Osteoblast (primary cell): ENCODE measurements around the gene XBP1. TPM values are rescaled to one million over a fixed set of nuclear protein-coding genes. Genes with fewer than 3 reads are reported as not detected.

Experiments used
- DNase-seq: peaks from one replicate; pipeline ENCODE4 v3.0.0; 2011; ENCODE audit warnings: low spot score, mixed read lengths; ENCODE audit not compliant: insufficient read length; ENCODE audit errors: missing footprints
- H2AFZ ChIP-seq: 2 replicates; pipeline ENCODE4 v1.6.0; 2011; ENCODE audit warnings: mild to moderate bottlenecking, low read length
- H3K27ac ChIP-seq: 2 replicates; pipeline ENCODE4 v1.5.1; 2011; ENCODE audit warnings: mild to moderate bottlenecking, low read depth, low read length, moderate library complexity
- H3K27me3 ChIP-seq: 2 replicates; pipeline ENCODE4 v1.6.0; 2012; ENCODE audit warnings: mild to moderate bottlenecking, control low read depth, inconsistent platforms, low read length, moderate library complexity; ENCODE audit not compliant: insufficient read depth
- H3K36me3 ChIP-seq: 2 replicates; pipeline ENCODE4 v1.5.1; 2011; ENCODE audit warnings: mild to moderate bottlenecking, low read length, control low read depth, moderate library complexity; ENCODE audit not compliant: insufficient read depth
- H3K4me1 ChIP-seq: 2 replicates; pipeline ENCODE4 v1.5.1; 2011; ENCODE audit warnings: mild to moderate bottlenecking, low read length, control low read depth, moderate library complexity; ENCODE audit not compliant: insufficient read depth
- H3K4me2 ChIP-seq: 2 replicates; pipeline ENCODE4 v1.6.0; 2011; ENCODE audit warnings: mild to moderate bottlenecking, low read length; ENCODE audit not compliant: insufficient read depth
- H3K4me3 ChIP-seq: fragments of 200-600 bp; sonication (generic); 3 replicates; pipeline ENCODE4 v1.5.1; 2012; ENCODE audit warnings: mild to moderate bottlenecking, low read length, inconsistent platforms; ENCODE audit not compliant: insufficient read depth
- H3K79me2 ChIP-seq: 2 replicates; pipeline ENCODE4 v1.6.0; 2012; ENCODE audit warnings: mild to moderate bottlenecking, low read length, control low read depth, inconsistent platforms; ENCODE audit not compliant: insufficient read depth
- H3K9me3 ChIP-seq: 2 replicates; pipeline ENCODE4 v1.5.1; 2011; ENCODE audit warnings: low read depth, low read length, control low read depth
- H4K20me1 ChIP-seq: 2 replicates; pipeline ENCODE4 v1.6.0; 2012; ENCODE audit warnings: mild to moderate bottlenecking, low read length, control low read depth; ENCODE audit not compliant: insufficient read depth
- total RNA-seq: library from RNA; depleted of rRNA; stranded (reverse); fragments of >200 nt; gene quantifications from 2 replicates; pipeline ENCODE4 v1.2.3, GENCODE V29; 2012
- TF ChIP-seq, protein P1 (sequence below): IDR thresholded peaks from 2 replicates; pipeline ENCODE4 v1.5.1; 2011; ENCODE audit warnings: mild to moderate bottlenecking, low read depth, low read length, moderate library complexity; ENCODE audit errors: extremely low read depth

The XBP1 gene
- total RNA-seq, 1 donor, result 219 TPM

DNA sequence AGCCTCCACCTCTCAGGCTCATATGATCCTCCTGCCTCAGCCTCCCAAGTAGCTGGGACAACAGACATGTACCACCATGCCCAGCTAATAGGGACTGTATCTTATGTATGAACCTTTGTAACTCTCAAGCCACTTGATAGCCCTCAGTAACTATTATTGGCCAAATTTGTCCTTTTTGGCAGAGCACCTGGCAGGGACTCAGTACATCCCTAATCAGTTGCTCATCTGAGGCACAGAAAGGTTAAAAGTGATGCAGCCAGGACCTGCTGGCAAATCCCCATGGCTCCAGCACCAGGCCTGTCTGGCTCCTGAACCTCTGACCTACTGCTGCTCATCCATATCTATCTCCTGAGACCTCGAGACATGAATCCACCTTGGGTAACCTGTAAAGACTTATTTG lies 21.1 kb upstream of the XBP1 start:
- peaks cover 4% of the 10 kb centered on the region for H4K20me1 ChIP-seq
- H3K27me3 ChIP-seq, result no peaks in the 10 kb centered on the region
- no peak overlapping the region for H2AFZ ChIP-seq
- H3K27ac ChIP-seq, result no peak overlapping the region
- no peaks in the 10 kb centered on the region for H3K4me1 ChIP-seq
- no peak overlapping the region for H3K4me3 ChIP-seq
- TF ChIP-seq, protein P1, sequence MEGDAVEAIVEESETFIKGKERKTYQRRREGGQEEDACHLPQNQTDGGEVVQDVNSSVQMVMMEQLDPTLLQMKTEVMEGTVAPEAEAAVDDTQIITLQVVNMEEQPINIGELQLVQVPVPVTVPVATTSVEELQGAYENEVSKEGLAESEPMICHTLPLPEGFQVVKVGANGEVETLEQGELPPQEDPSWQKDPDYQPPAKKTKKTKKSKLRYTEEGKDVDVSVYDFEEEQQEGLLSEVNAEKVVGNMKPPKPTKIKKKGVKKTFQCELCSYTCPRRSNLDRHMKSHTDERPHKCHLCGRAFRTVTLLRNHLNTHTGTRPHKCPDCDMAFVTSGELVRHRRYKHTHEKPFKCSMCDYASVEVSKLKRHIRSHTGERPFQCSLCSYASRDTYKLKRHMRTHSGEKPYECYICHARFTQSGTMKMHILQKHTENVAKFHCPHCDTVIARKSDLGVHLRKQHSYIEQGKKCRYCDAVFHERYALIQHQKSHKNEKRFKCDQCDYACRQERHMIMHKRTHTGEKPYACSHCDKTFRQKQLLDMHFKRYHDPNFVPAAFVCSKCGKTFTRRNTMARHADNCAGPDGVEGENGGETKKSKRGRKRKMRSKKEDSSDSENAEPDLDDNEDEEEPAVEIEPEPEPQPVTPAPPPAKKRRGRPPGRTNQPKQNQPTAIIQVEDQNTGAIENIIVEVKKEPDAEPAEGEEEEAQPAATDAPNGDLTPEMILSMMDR, result no peak
- H3K9me3 ChIP-seq, result no peaks in the 10 kb centered on the region
- no peak for DNase-seq
- no peaks in the 10 kb centered on the region for H3K79me2 ChIP-seq
- no peaks in the 10 kb centered on the region for H3K36me3 ChIP-seq
- no peak overlapping the region for H3K4me2 ChIP-seq

DNA sequence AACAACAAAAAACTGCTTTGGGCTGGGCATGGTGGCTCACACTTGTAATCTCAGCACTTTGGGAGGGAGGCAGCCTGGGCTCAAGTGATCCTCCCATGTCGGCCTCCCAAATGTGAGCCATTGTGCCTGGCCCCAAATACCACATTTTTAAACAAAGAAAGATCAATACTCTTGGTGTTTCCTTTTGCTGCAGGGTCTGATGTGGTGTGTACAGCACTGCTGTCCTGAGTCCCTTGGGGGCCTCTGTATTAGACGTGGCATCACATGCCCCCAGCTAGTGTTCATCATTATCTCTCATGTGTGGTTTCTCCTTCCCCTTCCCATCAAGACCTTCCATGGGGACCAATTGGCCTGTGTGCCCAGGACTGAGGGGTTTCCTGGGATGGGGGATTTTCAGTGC lies 20.5 kb upstream of the XBP1 start:
- no peak overlapping the region for H3K27ac ChIP-seq
- no peaks in the 10 kb centered on the region for H3K79me2 ChIP-seq
- peaks cover 4% of the 10 kb centered on the region for H4K20me1 ChIP-seq
- no peaks in the 10 kb centered on the region for H3K27me3 ChIP-seq
- no peaks in the 10 kb centered on the region for H3K36me3 ChIP-seq
- H3K9me3 ChIP-seq, result no peaks in the 10 kb centered on the region
- H3K4me1 ChIP-seq, result no peaks in the 10 kb centered on the region
- TF ChIP-seq, protein P1, result no peak
- no peak overlapping the region for H3K4me2 ChIP-seq
- no peak for DNase-seq
- no peak overlapping the region for H3K4me3 ChIP-seq
- no peak overlapping the region for H2AFZ ChIP-seq

DNA sequence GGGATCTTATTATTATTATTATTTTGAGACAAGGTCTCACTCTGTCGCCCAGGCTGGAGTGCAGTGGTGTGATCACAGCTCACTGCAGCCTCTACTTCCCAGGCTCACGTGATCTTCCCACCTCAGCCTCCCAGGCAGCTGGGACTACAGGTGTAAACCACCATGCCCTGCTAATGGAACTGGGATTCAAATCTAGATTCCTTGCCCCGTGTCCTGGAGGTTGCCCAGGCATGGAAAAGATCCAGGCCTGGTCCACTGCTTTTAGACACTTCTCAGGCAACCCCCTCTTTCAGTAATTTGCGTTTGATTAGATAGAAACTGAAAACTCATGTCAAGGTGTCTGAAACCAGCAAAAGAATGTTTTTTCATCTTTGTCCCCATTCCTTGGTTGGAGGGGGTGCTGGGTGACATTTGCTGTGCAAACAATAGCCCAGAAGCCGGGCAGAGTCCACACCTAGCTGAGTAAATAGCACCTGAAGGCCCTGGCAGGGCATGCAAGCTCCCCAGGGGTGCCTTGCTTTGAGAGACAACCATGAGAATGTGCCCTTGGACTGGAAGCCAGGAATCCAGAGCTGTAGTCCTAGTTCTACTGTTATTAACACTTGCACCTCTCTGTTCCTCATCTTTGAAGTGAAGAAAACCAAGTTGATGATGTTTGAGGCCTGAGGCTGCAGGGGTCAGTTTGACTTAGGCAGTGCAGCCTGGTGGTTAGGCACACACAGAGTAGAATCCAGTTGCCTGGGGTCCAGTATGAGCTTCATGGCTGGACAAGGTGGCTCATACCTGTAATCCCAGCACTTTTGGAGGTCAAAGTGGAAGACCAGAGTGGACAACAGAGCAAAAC lies 19.1 kb upstream of the XBP1 start:
- Histone ChIP-seq H2AFZ (no peak overlapping the region), H3K79me2 (no peaks in the 10 kb centered on the region), H3K36me3 (peaks cover 6% of the 10 kb centered on the region), H3K27me3 (no peaks in the 10 kb centered on the region), H3K9me3 (no peaks in the 10 kb centered on the region), H4K20me1 (peaks cover 4% of the 10 kb centered on the region), H3K4me1 (no peaks in the 10 kb centered on the region), H3K27ac (no peak overlapping the region), H3K4me3 (no peak overlapping the region), H3K4me2 (no peak overlapping the region)
- no peak for DNase-seq
- TF ChIP-seq, protein P1, result no peak

DNA sequence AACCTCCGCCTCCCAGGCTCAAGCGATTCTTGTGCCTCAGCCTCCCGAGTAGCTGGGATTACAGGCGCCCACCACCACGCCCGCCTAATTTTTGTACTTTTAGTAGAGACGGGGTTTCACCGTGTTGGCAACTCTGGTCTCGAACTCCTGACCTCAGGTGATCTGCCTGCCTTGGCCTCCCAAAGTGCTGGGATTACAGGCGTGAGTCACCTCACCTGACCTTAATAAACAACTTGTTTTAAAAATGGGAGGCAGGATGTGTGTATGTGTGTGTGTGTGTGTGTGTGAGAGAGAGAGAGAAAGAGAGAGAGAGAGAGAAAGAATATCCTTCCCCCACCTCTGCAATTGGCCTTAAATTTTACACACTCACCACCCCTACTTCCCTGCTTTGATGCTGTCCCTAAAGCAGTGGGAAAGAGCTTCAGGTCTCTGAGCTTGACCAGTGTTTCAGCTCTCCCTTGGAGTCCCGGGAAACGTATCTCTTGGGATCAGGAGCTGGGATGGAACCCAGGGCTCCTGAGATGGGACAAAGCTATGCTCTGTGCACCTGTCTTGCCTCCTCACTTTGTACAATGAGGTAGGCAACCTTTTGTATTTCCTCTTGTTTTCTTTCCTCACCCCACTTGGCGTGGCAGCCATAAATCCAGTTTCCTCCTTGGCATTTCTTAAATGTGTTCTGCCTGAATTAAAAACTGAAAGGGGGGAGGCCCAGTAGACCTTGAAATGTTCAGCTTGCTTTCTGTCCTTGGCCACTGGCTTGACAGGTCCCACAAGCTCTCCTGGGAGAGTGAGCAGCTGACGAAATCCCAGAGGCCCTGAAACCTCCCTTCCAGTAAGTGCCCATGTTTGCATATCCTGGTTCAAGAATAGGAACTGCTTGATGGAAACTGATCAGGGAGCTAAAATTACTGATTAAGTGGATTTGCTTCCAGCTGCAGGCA lies 17.8 kb upstream of the XBP1 start:
- no peak for DNase-seq
- no peaks in the 10 kb centered on the region for H3K79me2 ChIP-seq
- H3K27ac ChIP-seq, result no peak overlapping the region
- no peak overlapping the region for H2AFZ ChIP-seq
- H3K4me3 ChIP-seq, result no peak overlapping the region
- no peaks in the 10 kb centered on the region for H3K27me3 ChIP-seq
- H4K20me1 ChIP-seq, result peaks cover 4% of the 10 kb centered on the region
- no peaks in the 10 kb centered on the region for H3K9me3 ChIP-seq
- peaks cover 4% of the 10 kb centered on the region for H3K4me1 ChIP-seq
- peaks cover 6% of the 10 kb centered on the region for H3K36me3 ChIP-seq
- H3K4me2 ChIP-seq, result no peak overlapping the region
- TF ChIP-seq, protein P1, result no peak
